NCI-H524 treated with DMSO at 0.1 percent for 48 hours (cell line): ENCODE results near the gene MAP4K4.
"Not testable (repeated sequence)": the region's sequence is repeated elsewhere in the genome, so short reads cannot be mapped to it uniquely, and the experiment has no call there.

Experiments
- DNase-seq: peaks from one replicate; lab custom pipeline; 2025; lab: John Stamatoyannopoulos, UW

Gene MAP4K4

GRCh38 chr2:101768556-101769220 lies 71.2 kb downstream of the MAP4K4 start:
- DNase-seq: no peak

- DNase-seq: not testable (repeated sequence)
These were observed 72.2 kb downstream of the MAP4K4 start for GRCh38 chr2:101769726-101770125.

GRCh38 chr2:101770726-101771125 lies 73.2 kb downstream of the MAP4K4 start:
- peak; percentile 63 for DNase-seq

GRCh38 chr2:101771227-101771902 lies 73.9 kb downstream of the MAP4K4 start:
- no peak for DNase-seq

- DNase-seq: no peak
These were observed 74.4 kb downstream of the MAP4K4 start for GRCh38 chr2:101771910-101772321.

GRCh38 chr2:101773137-101773536 lies 75.6 kb downstream of the MAP4K4 start:
- DNase-seq: no peak

GRCh38 chr2:101773961-101774360 lies 76.5 kb downstream of the MAP4K4 start:
- not testable (repeated sequence) for DNase-seq

- no peak for DNase-seq
These were observed 77.6 kb downstream of the MAP4K4 start for GRCh38 chr2:101775092-101775491.

GRCh38 chr2:101775636-101776035 lies 78.1 kb downstream of the MAP4K4 start:
- no peak for DNase-seq

GRCh38 chr2:101776172-101777043 lies 78.9 kb downstream of the MAP4K4 start:
- no peak for DNase-seq

- no peak for DNase-seq
These were observed 79.8 kb downstream of the MAP4K4 start for GRCh38 chr2:101777337-101777736.

GRCh38 chr2:101778102-101778501 lies 80.6 kb downstream of the MAP4K4 start:
- no peak for DNase-seq

GRCh38 chr2:101779190-101779589 lies 81.7 kb downstream of the MAP4K4 start:
- DNase-seq: no peak

- DNase-seq: no peak
These were observed 82.1 kb downstream of the MAP4K4 start for GRCh38 chr2:101779656-101780055.

- DNase-seq: no peak
These were observed 83.8 kb downstream of the MAP4K4 start for GRCh38 chr2:101781326-101781725.

- peak; percentile 62 for DNase-seq
These were observed 84.4 kb downstream of the MAP4K4 start for GRCh38 chr2:101781791-101782426.

GRCh38 chr2:101782427-101782792 lies 84.9 kb downstream of the MAP4K4 start:
- no peak for DNase-seq

- DNase-seq: no peak
These were observed 89.6 kb downstream of the MAP4K4 start for GRCh38 chr2:101787097-101787496.

- DNase-seq: no peak
These were observed 91.1 kb downstream of the MAP4K4 start for GRCh38 chr2:101788565-101788964.

- DNase-seq: no peak
These were observed 91.8 kb downstream of the MAP4K4 start for GRCh38 chr2:101788995-101789970.

- no peak for DNase-seq
These were observed 92.9 kb downstream of the MAP4K4 start for GRCh38 chr2:101790416-101790815.
